ENCODE results near the gene HMX1. TPM values are rescaled to one million over a fixed set of nuclear protein-coding genes. Genes with fewer than 3 reads are reported as not detected.

Gene HMX1
- total and polyA plus RNA-seq, 2 experiments from 2014 or later = 0.69 TPM; not detected in 1

DNA sequence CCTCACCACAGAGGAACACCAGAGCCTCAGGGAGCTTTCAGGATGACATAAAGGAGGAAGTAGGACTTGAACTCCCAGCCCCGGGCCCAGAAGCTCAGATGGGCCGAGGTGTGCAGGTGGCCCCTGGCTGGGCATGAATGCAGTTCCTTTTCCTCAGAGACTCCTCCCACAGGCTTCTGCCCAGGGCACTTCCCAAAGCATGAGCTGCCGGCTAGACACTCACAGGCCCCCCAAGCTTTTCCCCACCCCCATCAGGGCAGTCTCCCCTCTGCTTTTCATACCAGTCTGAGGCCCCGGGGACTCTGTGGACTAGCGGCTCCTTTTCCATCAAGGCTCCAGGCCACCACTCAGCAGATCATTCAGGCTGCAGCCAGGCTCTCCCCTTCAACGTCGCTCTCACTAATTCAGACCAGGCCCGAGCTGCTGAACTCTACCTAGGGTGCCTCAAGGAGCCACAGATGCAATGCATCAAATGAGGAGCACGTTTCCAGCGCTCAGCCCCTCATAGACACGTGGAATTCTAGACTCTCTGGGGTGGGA, 36.9 kb downstream of the HMX1 start (continued):
- TF ChIP-seq, protein P1, sequence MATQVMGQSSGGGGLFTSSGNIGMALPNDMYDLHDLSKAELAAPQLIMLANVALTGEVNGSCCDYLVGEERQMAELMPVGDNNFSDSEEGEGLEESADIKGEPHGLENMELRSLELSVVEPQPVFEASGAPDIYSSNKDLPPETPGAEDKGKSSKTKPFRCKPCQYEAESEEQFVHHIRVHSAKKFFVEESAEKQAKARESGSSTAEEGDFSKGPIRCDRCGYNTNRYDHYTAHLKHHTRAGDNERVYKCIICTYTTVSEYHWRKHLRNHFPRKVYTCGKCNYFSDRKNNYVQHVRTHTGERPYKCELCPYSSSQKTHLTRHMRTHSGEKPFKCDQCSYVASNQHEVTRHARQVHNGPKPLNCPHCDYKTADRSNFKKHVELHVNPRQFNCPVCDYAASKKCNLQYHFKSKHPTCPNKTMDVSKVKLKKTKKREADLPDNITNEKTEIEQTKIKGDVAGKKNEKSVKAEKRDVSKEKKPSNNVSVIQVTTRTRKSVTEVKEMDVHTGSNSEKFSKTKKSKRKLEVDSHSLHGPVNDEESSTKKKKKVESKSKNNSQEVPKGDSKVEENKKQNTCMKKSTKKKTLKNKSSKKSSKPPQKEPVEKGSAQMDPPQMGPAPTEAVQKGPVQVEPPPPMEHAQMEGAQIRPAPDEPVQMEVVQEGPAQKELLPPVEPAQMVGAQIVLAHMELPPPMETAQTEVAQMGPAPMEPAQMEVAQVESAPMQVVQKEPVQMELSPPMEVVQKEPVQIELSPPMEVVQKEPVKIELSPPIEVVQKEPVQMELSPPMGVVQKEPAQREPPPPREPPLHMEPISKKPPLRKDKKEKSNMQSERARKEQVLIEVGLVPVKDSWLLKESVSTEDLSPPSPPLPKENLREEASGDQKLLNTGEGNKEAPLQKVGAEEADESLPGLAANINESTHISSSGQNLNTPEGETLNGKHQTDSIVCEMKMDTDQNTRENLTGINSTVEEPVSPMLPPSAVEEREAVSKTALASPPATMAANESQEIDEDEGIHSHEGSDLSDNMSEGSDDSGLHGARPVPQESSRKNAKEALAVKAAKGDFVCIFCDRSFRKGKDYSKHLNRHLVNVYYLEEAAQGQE (IDR thresholded peaks at IDR 0.05; ENCODE audit: unreplicated experiment) = no peak
- no peak for TF ChIP-seq NANOG (IDR thresholded peaks at IDR 0.05; ENCODE audit: borderline replicate concordance)
- TF ChIP-seq ZNF331 (CRISPR knock-in tag; IDR thresholded peaks at IDR 0.05; ENCODE audit: low read depth) = no peak

DNA sequence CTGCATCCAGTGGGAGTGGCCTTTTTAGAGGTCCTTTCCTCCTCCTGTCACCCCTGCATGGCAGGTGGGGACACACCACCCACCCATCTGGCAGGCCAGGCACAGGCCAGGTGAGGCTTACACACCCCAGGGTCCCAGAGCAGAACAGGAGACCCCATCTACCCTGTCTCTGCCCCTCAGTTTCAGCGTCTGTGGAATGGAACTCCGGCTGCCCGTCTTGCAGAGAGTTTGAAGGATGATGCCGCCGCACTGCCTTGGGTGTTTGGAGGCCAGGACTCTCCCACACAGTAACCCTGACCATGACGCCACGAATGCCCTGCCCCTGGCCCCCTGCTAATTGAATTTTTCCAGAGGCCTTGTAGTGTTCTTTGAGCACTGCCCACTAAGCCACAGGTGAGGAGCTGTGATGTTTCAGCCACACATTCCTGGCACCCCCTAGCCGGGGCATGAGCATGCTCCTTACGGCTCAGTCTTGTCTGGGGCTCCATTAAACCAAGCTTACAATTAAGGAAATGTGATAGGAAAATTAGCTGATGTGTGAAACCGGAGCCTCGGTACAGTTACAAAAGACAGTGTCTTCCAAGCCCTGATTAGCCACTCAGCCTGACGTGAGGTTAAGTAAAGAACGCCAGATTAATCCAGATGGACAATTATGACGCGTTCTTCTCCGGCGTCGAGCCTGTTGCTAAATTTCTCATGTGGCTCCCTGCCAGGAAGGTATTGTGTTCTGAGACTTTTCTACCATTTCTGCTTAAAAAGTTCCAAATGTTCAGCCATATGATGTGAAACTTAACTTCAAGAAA, 39.3 kb downstream of the HMX1 start:
- Histone ChIP-seq H3K4me3 (no peak overlapping the region), H3K36me3 (ENCODE audit: insufficient read depth) (no peaks in the 10 kb centered on the region), H3K27ac (ENCODE audit: low read depth) (no peak overlapping the region), H3K4me1 (ENCODE audit: insufficient read depth) (no peaks in the 10 kb centered on the region; the same call in 1 of the 2 replicates), H4K20me1 (replicated peaks; ENCODE audit: insufficient read depth) (no peaks in the 10 kb centered on the region), H3K79me2 (replicated peaks; ENCODE audit: insufficient read depth) (no peaks in the 10 kb centered on the region), H3K9me2 (ENCODE audit: insufficient read depth) (no peaks in the 10 kb centered on the region), H2AFZ (no peak overlapping the region), H3K27me3 (ENCODE audit: insufficient read depth) (no peaks in the 10 kb centered on the region), H3K4me2 (no peak overlapping the region), H3F3A (replicated peaks; ENCODE audit: low read depth) (no peaks in the 10 kb centered on the region)
- H3K4me1 Mint-ChIP-seq = peaks cover 3% of the 10 kb centered on the region; the same call in 2 of the 3 replicates
- ATAC-seq = no peak
- no peaks in the 10 kb centered on the region for H3K36me3 Mint-ChIP-seq (ENCODE audit: low read depth)
- peaks cover 9% of the 10 kb centered on the region; the same call in 2 of the 3 replicates for H3K9me3 Mint-ChIP-seq
- H3K4me3 Mint-ChIP-seq = no peak overlapping the region
- H3K27ac Mint-ChIP-seq = no peak overlapping the region
- H3K27me3 Mint-ChIP-seq (ENCODE audit: insufficient read depth, low read depth, poor library complexity) = peaks cover 7% of the 10 kb centered on the region
- DNase-seq (ENCODE audit: low spot score) = no peak
- no peak for TF ChIP-seq NANOG (IDR thresholded peaks at IDR 0.05; ENCODE audit: borderline replicate concordance)
- TF ChIP-seq STAT1 (IDR thresholded peaks at IDR 0.05; ENCODE audit: unreplicated experiment) = no peak
- no peak for TF ChIP-seq ZNF114 (CRISPR knock-in tag; IDR thresholded peaks at IDR 0.05)
- no peak for TF ChIP-seq POLR2AphosphoS5 (IDR thresholded peaks at IDR 0.05; ENCODE audit: low read depth)
- TF ChIP-seq ZNF331 (CRISPR knock-in tag; IDR thresholded peaks at IDR 0.05; ENCODE audit: low read depth) = no peak
- no peak for TF ChIP-seq EZH2 (IDR thresholded peaks at IDR 0.05; ENCODE audit: low read depth, unreplicated experiment)
